ENCODE data around the gene PTPRZ1.

DNA sequence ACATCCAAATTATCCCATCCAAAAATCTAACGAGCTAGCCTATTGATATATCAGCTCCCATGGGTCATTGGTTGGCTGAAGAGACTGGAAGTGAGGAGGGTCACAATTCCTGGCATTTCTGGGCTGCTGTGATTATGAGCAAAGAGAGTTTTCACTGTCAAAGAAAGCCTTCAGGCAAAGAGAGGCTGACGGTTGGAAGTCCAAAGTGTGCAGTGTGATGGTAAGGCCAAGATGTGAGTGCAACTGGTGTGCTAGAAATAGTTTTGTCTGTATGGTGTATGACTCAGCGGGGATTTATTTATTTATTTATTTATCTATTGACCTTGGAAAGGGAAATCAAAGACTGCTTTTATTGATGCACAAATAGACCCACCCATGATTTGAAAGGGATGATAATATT lies 196.0 kb downstream of the PTPRZ1 start:
- TF ChIP-seq, protein P1, sequence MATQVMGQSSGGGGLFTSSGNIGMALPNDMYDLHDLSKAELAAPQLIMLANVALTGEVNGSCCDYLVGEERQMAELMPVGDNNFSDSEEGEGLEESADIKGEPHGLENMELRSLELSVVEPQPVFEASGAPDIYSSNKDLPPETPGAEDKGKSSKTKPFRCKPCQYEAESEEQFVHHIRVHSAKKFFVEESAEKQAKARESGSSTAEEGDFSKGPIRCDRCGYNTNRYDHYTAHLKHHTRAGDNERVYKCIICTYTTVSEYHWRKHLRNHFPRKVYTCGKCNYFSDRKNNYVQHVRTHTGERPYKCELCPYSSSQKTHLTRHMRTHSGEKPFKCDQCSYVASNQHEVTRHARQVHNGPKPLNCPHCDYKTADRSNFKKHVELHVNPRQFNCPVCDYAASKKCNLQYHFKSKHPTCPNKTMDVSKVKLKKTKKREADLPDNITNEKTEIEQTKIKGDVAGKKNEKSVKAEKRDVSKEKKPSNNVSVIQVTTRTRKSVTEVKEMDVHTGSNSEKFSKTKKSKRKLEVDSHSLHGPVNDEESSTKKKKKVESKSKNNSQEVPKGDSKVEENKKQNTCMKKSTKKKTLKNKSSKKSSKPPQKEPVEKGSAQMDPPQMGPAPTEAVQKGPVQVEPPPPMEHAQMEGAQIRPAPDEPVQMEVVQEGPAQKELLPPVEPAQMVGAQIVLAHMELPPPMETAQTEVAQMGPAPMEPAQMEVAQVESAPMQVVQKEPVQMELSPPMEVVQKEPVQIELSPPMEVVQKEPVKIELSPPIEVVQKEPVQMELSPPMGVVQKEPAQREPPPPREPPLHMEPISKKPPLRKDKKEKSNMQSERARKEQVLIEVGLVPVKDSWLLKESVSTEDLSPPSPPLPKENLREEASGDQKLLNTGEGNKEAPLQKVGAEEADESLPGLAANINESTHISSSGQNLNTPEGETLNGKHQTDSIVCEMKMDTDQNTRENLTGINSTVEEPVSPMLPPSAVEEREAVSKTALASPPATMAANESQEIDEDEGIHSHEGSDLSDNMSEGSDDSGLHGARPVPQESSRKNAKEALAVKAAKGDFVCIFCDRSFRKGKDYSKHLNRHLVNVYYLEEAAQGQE (IDR thresholded peaks at IDR 0.05; ENCODE audit: insufficient replicate concordance, low read depth) = no peak
- TF ChIP-seq, protein P2, sequence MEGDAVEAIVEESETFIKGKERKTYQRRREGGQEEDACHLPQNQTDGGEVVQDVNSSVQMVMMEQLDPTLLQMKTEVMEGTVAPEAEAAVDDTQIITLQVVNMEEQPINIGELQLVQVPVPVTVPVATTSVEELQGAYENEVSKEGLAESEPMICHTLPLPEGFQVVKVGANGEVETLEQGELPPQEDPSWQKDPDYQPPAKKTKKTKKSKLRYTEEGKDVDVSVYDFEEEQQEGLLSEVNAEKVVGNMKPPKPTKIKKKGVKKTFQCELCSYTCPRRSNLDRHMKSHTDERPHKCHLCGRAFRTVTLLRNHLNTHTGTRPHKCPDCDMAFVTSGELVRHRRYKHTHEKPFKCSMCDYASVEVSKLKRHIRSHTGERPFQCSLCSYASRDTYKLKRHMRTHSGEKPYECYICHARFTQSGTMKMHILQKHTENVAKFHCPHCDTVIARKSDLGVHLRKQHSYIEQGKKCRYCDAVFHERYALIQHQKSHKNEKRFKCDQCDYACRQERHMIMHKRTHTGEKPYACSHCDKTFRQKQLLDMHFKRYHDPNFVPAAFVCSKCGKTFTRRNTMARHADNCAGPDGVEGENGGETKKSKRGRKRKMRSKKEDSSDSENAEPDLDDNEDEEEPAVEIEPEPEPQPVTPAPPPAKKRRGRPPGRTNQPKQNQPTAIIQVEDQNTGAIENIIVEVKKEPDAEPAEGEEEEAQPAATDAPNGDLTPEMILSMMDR (IDR thresholded peaks at IDR 0.05; ENCODE audit: insufficient read depth, low read length) = no peak
- no peak for TF ChIP-seq POLR2AphosphoS5 (IDR thresholded peaks at IDR 0.05; ENCODE audit: low read depth)

Data from HL-60 (cell line).